Measurements from ENCODE around the gene WASHC4.
"Not testable (repeated sequence)": the region's sequence is repeated elsewhere in the genome, so short reads cannot be mapped to it uniquely, and the experiment has no call there.

The WASHC4 gene

DNA sequence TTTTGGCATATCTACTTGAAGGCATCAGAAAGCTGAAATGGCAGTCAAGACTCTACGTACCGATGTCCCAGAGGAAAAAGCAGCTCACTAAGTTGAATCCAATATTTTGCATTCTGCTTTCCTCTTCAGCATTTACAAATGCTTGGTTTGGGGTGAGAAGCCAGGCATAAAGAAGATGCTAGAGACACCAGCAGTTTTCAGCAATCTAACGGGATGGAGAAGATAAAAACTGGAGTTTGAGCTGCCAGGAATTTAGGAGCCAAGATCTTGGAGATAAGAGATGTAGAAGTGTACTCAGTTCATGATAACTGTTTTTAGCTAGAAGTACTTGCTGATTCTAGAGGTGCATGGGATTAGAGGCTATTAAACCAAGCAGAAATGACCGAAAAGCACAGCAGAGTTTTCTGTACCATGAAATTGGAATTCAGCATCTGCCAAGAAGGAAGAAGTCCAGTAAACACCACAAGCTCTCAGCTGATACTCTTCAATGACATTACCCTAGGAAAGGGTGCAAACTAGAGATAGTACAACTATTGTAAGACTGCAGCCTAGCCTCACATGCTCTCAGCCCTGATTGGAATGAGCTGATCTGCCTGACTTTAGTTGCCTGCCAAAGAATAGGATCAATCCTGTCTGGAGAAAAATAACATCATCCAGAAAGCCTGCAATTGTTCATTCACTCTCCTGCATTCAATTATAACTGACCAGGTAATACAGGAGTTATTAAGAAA, 15.9 kb upstream of the WASHC4 start:
- no peak for DNase-seq

DNA sequence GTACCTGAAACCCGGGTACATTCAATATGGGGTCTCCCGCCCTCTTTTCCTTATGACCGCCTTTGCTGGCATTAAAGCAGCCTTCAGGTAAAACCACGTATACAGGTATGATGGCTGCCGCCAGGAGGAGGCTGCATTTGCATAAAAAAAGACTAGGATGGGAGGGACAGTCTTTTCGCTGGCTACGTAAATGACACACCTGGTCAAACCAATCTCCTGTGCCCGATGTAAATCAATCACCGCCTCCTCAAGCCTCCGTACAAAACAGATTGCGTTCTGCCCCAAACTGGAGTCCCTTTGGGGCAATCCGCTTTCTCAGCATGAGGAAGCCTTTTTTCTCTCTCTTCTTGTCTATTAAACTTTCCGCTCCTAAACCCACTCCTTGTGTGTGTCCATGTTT, 15.2 kb upstream of the WASHC4 start:
- no peak for DNase-seq

- not testable (repeated sequence) for DNase-seq
Measured at GRCh38 chr12:105095338-105095737, 12.2 kb upstream of the WASHC4 start.

GRCh38 chr12:105099356-105099755, 8.2 kb upstream of the WASHC4 start:
- no peak for DNase-seq

GRCh38 chr12:105100207-105100985, 7.1 kb upstream of the WASHC4 start:
- no peak for DNase-seq

GRCh38 chr12:105100998-105101397, 6.5 kb upstream of the WASHC4 start:
- DNase-seq, result no peak

DNA sequence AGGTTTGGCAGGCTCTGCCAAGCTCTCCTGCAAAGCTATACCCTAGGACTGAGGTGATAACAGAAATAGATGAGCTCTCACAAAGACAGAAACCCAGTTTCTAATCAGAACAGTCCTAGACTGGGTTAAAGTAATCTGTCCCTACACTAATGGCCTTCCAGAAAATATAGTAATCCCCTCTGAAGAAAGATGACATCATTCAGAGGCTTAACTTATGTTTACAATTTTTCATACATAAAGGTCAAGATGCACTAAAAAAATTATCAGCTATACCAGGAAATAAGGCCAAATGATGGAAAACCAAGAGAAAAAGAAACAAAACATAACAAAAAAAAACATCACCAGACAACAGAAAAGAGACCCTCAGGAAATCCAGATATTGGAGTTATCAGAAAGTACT, 4.9 kb upstream of the WASHC4 start:
- DNase-seq, result no peak

DNA sequence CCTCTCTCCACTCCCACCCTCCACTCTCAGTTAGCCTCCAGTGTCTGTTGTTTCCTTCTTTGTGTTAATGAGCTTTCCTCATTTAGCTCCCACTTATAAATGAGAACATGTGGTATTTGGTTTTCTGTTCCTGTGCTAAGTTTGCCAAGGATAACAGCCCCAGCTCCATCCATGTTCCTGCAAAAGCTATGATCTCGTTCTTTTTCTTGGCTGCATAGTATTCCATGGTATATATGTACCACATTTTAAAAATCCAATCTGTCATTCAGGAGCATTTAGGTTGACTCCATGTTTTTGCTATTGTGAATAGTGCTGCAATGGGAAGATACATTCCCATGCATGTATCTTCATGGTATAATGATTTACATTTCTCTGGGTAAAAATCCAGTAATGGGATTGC, 2.8 kb upstream of the WASHC4 start:
- no peak for DNase-seq

- DNase-seq, result no peak
Measured at GRCh38 chr12:105106621-105107020, 910 bp upstream of the WASHC4 start.

GRCh38 chr12:105107171-105107493, 399 bp upstream of the WASHC4 start:
- no peak for DNase-seq

GRCh38 chr12:105109465-105110212, 2.1 kb downstream of the WASHC4 start:
- DNase-seq, result no peak

DNA sequence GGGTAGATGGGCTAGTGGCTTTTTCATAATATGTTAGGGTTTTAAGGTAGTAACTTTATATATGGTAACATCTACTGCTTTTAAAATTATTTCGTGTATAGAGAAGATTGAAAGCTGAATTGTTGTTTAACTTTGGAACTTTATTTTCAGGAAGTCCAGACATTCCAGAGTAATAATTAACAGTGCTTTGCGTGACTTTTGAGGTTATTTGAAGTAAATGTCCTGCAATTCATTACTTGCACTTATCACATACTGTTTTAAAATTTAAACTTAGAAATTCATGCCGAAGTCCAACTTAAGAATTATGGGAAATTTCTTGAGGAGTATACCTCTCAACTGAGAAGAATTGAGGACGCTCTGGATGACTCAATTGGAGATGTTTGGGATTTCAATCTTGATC, 3.3 kb downstream of the WASHC4 start:
- DNase-seq, result no peak

GRCh38 chr12:105113094-105113493, 5.6 kb downstream of the WASHC4 start:
- no peak for DNase-seq

- no peak for DNase-seq
Measured at GRCh38 chr12:105116969-105117368, 9.4 kb downstream of the WASHC4 start.

DNA sequence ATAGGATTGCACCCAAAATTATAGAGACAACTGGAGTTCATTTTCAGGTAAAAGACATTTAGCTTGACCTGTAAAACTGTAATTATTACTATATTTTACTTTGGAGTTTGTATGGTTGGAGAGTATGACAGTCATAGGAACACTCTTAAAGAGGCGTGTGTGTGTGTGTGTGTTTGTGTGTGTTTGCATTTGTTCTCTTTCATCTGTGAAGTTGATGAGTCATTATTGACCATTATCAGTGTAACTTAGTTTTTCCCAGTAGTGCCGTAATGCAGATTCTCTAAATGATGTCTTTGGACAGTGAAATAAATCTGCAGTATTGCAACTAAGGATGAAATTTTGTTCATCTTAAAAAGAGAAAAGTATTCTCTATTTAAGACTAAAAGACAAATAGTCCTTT, 13.0 kb downstream of the WASHC4 start:
- DNase-seq, result no peak

- no peak for DNase-seq
Measured at GRCh38 chr12:105138248-105138647, 30.7 kb downstream of the WASHC4 start.

GRCh38 chr12:105141320-105141922, 33.9 kb downstream of the WASHC4 start:
- DNase-seq, result no peak

GRCh38 chr12:105142259-105142658, 34.7 kb downstream of the WASHC4 start:
- no peak for DNase-seq

DNA sequence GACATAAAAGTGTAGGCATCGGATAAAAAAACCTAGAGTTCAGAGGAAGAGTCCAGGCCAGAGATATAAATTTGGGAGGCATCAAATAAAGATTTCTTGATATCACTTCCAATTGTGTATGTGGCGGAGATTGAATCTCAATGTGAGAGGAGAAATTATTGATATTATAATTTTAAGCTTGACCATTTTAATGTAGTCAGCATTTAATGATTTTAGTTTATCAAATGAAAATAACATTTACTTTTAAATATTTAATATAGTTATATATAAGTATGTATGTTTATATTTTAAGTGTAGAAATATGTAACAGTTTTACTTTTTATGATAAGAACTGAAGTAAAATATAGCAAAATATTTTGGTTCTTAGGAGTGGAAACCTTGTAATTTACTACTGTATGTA, 48.7 kb downstream of the WASHC4 start:
- no peak for DNase-seq

- no peak for DNase-seq
Measured at GRCh38 chr12:105157606-105158005, 50.1 kb downstream of the WASHC4 start.

- no peak for DNase-seq
Measured at GRCh38 chr12:105158876-105159275, 51.3 kb downstream of the WASHC4 start.

DNA sequence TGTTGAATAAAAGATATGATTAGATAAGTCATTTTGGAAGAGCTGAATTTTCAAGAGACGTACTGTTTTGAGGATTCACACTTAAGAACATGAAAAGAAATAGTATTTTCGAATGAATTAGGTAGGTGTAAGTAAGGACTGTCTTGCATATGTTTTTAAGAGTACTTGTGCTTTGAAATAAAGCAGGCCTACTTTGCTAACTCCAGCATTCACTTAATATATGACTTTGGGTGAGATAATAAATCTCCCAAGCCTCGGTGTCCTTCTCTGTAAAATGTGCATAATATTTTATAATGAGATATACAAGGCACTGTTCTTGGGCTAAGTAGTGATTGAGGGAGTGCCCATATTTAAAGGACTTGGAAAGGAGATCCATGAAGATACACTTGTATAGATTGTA, 54.6 kb downstream of the WASHC4 start:
- DNase-seq, result no peak

- DNase-seq, result no peak
Measured at GRCh38 chr12:105164068-105164467, 56.5 kb downstream of the WASHC4 start.

- DNase-seq, result no peak
Measured at GRCh38 chr12:105166736-105167135, 59.2 kb downstream of the WASHC4 start.

Data from NCI-H2107 (cell line).